Left hindlimb (tissue), 1 donor: Measurements from ENCODE around the gene CISD3.
A peak's percentile ranks its signal among the peaks of the same experiment; 100 is the strongest.

Source experiments
- DNase-seq: peaks from one replicate; pipeline ENCODE4 v3.0.0-alpha.2; 2018

CISD3 gene

GRCh38 chr17:38729886-38730525, at the start of gene CISD3:
TSS of gene CISD3 (plus strand) at chr17:38730341. CDS start at chr17:38730359, 18 bp downstream.
- DNase-seq: peak; percentile 85

- no peak for DNase-seq
These were observed 49.0 kb upstream of the CISD3 start for GRCh38 chr17:38681096-38681495.

- no peak for DNase-seq
These were observed 44.6 kb upstream of the CISD3 start for GRCh38 chr17:38685491-38685890.

GRCh38 chr17:38687286-38687685, 42.9 kb upstream of the CISD3 start:
- DNase-seq: no peak

GRCh38 chr17:38690386-38690785, 39.8 kb upstream of the CISD3 start:
- no peak for DNase-seq

- DNase-seq: no peak
These were observed 39.0 kb upstream of the CISD3 start for GRCh38 chr17:38691154-38691553.

- DNase-seq: peak; percentile 89
These were observed 36.3 kb upstream of the CISD3 start for GRCh38 chr17:38693700-38694329.

- DNase-seq: no peak
These were observed 32.9 kb upstream of the CISD3 start for GRCh38 chr17:38697061-38697820.

- no peak for DNase-seq
These were observed 31.4 kb upstream of the CISD3 start for GRCh38 chr17:38698760-38699159.

- DNase-seq: no peak
These were observed 28.5 kb upstream of the CISD3 start for GRCh38 chr17:38701504-38702165.

GRCh38 chr17:38702166-38702915, 27.8 kb upstream of the CISD3 start:
- peak; percentile 92 for DNase-seq

GRCh38 chr17:38702916-38703741, 27.0 kb upstream of the CISD3 start:
- DNase-seq: no peak

- peak; percentile 70 for DNase-seq
These were observed 26.2 kb upstream of the CISD3 start for GRCh38 chr17:38703742-38704605.

GRCh38 chr17:38704606-38705522, 25.3 kb upstream of the CISD3 start, which contains the start of gene MLLT6:
TSS of gene MLLT6 (plus strand) at chr17:38705273. CDS start at chr17:38705633, 360 bp downstream.
- DNase-seq: peak; percentile 88

- peak; percentile 63 for DNase-seq
These were observed 24.7 kb upstream of the CISD3 start for GRCh38 chr17:38705523-38705802.

GRCh38 chr17:38705803-38706504, 24.2 kb upstream of the CISD3 start:
- DNase-seq: peak; percentile 70

- no peak for DNase-seq
These were observed 23.5 kb upstream of the CISD3 start for GRCh38 chr17:38706505-38707216.

GRCh38 chr17:38707678-38708351, 22.3 kb upstream of the CISD3 start:
- DNase-seq: no peak
